ENCODE data around the gene WDFY3.

- TF ChIP-seq CTCF (IDR thresholded peaks at IDR 0.05 in 8 of 11, conservative IDR thresholded peaks at IDR 0.05 in 3 of 11), result no peak
- peak in 1 of 3 donors; percentile 33 for TF ChIP-seq POLR2AphosphoS5 (IDR thresholded peaks at IDR 0.05)
Observed at GRCh38 chr4:84967243-84967690, 777 bp upstream of the WDFY3 start.

All from spleen (tissue), 7 donors.